HG02885 (cell line): ENCODE measurements around the gene GRM7.

Experiments used
- ATAC-seq: cut with Tn5 transposase; IDR thresholded peaks from one replicate; pipeline ENCODE4 v1.9.1; 2021; ENCODE audit warnings: mild to moderate bottlenecking; ENCODE audit not compliant: unreplicated experiment, poor library complexity

GRM7 gene

DNA sequence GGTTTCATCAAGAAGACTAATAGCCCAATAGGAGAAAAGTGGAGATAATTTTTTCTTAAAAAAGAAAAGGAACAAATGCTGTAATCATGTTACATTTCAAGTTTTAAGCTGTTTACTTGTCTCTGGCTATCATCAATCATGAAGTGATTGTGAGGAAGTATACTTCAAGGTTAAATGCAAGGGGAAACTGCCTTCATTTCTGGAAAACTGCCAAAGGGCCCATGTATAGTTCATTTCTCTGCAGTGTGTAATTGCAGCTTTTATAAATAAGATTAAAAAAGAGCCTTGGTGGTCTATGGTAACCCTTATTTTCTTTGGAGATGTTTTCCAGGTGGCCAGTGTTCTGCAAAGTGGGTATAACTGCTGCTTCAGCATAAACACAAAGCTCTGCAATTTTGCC, 101.9 kb downstream of the GRM7 start:
- ATAC-seq, result no peak

DNA sequence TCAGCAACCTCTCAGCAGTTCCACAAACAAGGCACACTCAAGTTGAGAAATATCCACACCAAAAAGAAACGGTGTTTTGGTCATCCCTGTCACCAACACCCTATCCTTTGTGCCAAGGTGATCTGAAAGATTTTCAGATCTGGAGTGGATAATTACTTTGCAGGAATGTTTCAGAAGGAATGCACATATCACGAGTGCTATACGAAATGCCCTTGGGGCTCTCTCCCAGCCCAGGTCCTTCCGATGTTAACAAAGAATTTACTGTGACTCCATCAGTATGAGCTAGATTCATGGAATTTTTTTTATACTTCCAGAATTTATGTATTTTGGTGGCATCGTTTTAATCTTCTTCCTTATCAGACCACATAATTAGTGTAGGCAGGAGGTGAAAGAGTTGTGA, 105.0 kb downstream of the GRM7 start:
- no peak for ATAC-seq

DNA sequence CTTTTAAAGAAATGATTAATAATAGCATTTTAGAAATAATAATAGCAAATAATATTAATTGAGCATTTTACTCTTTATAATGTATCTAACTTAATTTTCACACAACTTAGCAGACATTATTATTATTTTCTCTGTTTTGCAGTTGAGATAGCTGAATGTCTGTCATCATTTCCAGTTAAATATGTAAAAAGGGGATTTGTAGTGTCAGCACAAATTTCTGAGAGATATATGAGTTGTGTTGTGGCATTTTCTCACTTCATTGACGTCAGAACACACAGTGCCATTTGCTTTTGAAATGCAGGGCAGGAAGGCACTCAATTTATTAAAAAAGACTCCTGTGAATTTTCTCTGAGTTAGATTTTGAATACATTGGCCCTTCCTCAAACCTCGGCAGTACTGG, 111.0 kb downstream of the GRM7 start:
- no peak for ATAC-seq

DNA sequence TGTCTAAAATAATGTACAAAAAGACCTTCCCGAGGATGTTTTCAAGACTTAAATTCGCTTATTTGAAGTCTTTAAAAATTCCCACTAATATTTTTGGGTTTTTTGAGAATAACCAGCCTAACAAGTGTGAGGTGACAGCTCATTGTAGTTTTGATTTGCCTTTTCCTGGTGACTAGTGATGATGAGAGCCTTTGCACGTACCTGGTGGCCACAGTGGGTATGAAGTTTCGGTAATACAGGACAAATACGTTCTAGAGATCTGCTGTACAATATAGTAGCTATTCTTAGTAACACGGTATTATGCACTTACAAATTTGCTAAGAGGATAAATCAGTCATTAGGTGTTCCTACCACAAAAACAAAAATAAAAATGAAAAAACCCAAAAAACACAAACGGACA, 124.9 kb downstream of the GRM7 start:
- no peak for ATAC-seq

DNA sequence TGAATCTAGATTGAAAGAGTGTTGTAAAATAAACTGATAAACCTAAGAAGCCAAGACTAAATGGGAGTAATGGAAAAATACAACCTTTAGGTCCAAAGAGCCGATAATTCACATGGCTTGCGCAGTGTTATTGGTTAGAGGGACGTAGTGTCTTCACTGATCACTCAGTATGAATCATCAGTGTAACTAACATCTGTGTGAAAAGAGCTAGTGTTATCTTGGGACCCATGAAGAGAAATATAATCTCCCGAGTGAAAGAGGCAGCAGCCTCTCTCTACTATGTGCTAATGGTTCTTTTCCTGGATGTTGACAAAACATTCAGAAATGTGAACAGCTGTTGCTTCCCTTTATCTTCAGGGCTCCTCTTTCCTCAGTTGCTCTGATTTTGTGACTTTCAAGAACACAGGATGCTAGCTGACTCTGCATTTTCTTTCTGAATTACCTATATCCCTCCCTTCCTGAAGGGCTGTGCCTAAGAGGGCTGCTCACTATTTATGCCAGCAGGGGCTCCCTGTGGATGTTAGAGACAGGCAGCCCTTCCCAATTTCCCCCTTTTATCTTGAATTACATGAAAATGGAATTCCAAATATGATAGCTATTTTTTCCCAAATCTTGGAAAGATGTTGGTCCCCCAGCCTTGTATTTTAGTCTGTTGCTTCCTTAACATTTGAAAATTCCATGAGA, 128.8 kb downstream of the GRM7 start:
- no peak for ATAC-seq

DNA sequence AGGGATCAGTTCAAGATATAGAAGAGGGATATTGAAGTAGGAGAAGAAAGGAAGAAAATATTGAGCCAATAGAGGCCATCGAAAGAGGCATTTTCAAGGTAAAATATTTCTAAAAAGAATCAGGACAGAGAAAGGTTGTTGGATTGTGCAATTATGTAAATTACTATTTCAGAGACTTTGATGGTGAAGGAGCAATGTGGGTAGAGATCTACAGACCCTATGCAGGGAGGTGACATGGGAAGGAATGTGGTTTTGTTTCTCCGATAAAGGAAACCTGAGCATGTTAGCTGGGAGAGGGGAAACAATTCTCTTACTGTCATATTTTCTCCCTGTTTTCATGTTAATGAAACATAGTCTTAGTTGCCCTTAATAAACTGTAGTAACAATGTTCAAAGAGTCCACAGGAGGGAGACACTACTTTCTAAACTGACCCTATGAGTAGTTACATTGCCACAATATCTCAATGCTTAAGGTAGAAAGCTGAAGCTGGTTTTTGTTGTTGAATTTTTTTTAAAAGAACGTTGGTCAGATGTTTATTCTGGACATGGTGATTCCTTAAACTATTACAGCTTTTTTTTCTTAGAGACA, 133.3 kb downstream of the GRM7 start:
- no peak for ATAC-seq

DNA sequence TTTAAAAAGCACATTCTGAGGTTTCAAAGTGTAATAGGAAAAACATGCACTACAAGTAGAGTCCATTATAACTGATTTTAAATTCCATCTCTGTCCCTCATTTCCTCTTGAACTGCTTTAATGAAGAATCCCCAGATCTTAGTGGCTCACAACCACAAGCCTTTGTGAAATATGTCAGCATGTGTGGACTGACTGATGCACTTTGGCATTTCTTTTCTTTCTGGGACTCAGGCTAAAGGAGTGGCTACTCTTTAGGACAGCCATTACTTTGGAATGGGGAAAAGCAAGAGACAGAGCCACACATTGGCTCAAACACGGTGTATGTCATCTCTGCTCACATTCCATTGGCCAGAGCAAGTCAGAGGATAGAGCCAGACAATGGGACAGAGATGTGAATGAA, 139.6 kb downstream of the GRM7 start:
- ATAC-seq, result no peak

DNA sequence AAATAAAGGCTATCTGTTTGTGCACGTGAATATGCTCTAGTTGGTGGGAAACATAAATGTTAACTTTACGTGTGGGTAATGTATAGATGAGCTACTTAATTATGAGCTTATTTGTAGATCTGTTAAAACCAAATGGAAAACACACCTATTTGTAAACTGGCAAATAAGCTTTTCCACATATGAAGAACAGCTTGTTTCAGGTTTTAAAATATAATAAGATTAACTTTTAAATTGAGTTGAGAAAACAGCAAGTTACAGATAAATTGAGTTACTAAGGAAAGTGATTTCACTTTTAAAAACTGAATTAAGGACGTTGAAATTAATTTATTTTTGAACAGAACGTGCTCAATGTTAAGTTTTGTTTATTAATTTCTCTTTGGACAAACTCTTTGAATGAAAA, 140.5 kb downstream of the GRM7 start:
- no peak for ATAC-seq

DNA sequence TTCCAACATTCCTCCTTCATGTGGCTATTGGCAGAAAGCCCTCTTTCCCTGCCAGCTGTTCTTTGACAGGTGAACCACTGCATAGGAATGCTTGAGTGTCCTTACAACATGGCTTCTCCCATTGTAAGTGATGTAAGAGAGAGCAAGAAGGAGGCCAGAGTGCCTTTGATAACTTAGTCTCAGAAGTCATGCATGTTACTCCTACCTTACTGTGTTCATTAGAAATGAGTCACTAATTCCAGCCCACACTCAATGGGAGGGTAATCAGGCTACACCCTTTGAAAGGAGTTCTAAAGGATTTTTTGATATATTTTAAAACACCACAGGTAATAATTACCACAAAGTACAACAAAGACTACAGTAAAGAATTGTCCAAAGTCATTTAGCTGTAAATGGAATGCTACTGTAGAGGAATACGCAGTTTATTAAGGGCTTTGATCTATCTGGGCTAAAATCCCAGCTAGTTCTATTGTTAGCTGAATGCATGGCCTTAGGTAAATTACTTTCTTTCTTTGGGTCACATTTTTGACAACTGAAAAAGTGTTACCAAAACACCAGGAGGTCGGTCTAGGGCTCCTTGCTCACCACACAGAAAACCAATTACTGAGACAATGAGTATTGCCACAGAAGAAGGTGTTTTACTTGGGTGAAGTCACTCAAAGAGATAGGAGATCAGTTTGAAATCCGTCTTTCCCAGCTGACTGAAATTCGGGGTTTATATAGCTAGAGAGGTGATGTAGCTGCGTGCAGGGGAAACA, 154.9 kb downstream of the GRM7 start:
- no peak for ATAC-seq

DNA sequence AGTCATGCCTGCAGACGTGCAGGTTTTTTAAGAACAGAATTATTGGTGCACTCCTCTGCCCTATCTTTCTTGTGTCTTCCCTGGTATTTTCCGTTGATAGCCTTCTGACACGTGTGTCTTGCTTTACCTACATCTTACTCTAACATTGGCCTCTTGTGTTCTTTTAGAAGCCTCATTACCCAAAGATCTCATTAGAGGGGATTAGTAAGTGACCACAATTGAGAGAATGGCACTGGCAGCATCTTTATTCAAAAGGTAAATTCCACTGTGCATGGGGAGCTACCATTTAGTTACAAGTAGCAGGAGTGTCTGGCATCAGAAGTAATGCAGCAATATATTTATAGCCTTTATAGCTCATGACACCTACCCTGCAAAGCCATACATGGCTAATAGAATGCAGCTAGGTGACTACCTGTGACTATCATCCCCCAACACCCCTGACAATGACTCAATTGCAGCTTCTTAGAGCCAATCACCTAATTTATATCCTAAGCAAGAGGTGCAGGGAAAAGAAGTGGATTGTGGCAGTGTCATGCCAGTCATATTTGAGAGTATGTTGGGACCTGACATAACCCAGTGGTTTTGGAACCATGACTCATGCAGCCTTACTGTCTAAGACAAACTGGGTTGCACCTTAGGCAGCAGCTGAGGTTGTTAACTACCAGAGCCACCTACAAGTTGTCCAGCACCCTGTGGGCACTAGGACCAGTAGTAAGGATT, 164.8 kb downstream of the GRM7 start:
- ATAC-seq, result no peak

DNA sequence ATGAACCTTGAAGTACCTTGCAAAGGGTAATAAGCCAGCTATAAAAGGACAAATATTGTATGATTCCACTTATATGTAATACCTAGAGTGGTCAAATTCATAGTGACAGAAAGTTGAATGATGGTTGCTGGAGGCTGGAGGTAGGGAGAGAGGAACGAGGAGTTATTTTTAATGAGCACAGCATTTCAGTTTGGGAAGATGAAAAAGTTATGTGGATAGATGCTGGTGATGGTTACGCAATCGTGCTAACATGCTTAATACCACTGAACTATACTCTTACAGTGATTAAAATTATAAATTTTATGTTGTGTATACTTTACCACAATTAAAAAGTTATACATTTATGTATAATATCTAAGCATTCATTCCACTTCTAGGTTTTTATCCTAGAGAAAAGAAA, 168.6 kb downstream of the GRM7 start:
- no peak for ATAC-seq

DNA sequence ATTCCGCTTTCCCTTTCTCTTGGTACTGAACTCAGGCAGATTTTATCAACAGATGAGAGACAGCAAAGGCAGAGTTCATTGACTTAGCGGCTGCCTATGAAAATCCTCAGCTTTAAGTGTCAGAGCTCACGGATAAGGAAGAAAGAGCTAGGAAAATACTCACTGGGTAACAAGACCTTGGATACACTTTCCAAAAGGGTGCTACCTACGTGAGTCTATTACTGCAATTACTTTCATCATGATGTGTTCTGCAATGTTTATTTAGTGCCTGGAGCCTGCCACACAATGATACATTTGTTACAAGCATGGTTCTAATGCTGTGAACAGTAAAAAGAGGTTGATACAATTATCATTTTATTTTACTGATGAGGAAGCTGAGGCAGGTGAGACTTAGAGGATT, 177.5 kb downstream of the GRM7 start:
- no peak for ATAC-seq

DNA sequence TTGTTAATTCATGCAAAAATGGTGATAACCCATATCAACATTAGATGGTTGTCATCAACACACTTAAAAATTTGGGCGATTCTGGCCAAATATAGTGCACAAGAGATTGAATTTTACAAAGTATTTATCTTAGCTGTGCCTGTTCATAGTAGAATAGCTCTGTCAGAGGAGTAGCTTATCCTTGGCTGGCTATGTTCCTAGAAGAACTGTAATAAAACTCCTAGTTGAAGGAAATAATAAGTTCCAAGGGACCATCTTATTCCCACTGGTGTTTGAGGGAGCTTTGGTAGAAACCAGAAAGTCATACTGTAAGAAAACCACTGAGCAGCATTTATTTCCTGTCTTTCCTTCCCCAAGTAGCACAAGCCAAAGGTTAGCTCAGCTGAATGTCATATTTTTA, 201.8 kb downstream of the GRM7 start:
- no peak for ATAC-seq

DNA sequence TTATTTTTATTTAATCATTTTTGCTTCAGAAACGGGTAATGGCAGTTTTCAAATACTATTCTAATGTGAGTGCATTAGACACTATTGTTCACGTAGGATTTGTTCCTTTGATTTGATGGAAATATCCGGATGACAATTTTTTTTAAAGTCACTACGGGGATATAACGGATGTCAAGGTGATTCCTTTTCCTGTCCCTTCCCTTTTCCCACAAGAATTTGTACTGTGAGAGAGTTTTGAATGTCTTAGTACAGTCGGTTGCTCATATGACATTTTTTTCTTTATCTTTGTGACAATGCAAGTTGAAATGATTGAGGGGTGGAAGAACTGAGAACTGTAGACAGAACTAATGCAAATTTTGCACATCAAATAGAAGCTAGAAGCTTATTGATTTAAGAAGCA, 209.5 kb downstream of the GRM7 start:
- no peak for ATAC-seq

DNA sequence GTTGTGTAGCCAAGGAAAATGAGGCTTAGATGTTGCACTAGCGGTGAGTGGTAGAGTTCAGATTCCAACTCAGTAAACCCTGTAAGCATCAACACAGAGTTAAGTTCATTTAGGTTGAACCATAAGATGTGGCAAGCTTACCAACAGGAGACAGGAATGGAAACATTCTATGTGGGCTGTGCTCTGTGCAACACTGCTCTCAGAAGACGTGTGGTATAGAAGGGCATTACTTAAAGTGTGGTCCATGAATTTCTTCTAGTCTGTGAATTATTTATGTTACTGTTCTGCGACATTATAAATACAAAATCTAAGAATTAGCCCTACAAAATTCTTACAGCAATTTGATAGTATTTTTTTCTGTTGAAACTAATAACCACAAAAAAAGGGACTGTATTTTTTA, 213.3 kb downstream of the GRM7 start:
- no peak for ATAC-seq

DNA sequence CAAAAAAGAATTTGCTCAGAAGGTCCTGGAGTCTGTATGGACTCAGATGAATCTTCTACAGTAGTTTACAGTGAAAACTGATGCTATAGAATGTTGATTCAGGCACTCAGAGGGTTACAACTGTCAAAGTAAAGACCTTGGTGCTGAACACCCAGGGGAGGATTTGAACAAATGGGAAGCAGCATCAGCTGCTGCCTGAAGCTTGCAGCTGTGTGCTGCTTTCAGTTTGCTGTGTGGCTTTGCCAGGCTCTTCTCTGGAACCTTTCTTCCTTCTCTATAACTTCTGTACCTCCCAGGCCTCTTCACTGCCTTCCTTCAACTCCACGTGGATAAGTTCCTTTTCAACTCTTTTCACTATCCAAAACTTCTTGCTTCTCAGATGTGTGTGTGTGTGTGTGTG, 214.2 kb downstream of the GRM7 start:
- ATAC-seq, result no peak

DNA sequence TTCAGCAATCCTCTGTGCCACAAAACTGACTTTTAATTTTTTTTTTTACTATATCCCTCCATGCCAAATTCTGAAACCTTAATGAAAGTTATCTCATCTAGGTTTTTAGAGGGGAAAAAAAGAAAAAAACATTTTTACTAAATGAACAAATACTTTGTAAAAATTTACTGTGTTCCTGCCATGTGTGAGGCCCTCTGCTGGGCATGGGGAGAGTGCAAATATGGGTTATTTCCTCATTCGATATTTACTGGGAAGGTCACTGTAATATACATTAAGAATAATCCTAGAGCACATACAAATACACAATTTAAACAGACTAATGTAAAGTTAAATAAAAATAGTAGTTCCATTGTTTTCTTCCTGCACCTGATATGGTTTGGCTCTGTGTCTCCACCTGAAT, 215.0 kb downstream of the GRM7 start:
- ATAC-seq, result no peak

DNA sequence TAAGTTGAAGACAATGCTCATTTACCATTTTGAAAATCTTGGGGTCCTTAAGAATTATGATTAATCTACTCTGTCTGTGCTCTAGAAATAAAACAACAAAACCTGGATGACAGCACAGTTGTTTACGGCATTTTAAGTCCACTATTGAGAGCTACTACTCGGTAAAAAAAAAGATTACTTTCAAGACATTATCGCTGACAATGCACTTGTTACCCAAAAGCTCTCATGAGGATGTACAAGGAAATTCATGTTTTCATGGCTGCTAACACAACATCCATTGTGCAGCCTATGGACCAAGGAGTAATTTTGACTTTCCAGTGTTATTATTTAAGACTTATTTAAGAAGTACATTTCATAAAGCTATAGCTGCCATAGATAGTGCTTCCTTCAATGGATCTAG, 221.3 kb downstream of the GRM7 start:
- no peak for ATAC-seq

DNA sequence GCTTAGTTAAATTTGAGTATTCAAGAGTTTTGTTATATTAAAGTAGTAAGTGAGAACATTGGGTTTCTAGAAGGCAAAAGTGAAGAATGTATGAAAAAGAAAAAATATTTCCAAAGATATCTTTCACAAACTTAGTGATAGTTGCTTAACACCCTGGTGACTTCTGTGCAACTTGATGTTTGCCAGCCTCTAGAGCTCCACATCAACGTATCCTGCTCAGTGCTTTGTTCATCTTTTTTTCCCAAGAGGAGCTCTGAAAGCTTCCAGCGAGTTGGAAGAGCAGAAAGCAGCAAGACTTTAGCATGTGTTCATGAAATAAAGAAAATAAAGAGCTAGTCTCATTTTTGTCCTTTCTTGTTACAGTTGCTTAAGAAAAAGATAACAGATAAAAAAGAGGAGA, 225.5 kb downstream of the GRM7 start:
- ATAC-seq, result no peak

DNA sequence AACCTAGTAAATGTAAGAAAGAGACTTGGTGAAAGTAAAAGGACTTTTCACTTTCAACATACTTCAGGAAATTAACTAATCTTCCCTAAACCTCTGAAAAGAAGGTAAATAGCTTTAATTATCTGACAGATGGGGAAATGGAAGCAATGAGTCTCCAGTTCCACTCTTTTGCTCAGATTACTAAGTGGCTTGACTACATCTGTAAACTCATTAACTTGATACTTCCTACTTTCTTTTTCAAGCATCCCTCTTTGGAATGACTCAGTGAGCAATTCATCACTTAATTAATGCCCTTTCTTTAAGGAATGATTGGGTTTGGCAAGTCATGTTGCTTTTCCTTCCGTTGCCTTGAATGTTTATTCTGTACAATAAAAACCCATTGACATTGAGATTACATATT, 234.2 kb downstream of the GRM7 start:
- no peak for ATAC-seq

DNA sequence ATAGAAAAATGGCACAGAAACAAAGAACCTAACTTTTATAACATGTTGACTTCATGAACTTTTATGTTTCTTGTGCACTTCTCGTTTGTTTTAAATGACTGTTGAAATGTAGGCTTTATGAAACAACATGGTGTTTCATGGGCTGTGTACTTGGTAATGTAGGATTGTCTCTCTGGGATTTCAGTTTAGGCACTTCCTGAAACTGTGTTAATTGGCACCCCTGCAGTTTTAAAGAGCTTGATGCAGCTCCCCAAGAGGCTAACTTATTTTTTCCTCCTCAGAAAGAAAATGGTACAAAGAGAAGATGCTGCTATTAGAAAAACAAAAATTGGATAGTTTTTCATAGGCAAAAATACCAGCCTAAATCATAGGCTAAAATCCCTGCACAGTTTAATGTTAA, 239.2 kb downstream of the GRM7 start:
- ATAC-seq, result no peak
